K562 (cell line): Measurements from ENCODE around the gene NPHP3. TPM values are rescaled to one million over a fixed set of nuclear protein-coding genes. Genes with fewer than 3 reads are reported as not detected.

ENCODE experiments used
- ADNP ChIP-seq: fragments of 200-800 bp; sonication (Bioruptor generic); IDR thresholded peaks from 2 replicates; pipeline ENCODE4 v1.6.1; 2016; ENCODE audit warnings: missing genetic modification characterization, missing compliant biosample characterization
- ARID1B ChIP-seq: fragments of 450-650 bp; IDR thresholded peaks from 2 replicates; pipeline ENCODE4 v1.6.1; 2016; ENCODE audit warnings: antibody characterized with exemption, mild to moderate bottlenecking, inconsistent platforms
- BCL6 ChIP-seq: fragments of 250-450 bp; sonication (Bioruptor Pico); IDR thresholded peaks from 2 replicates; pipeline ENCODE4 v1.4.0; 2020
- BRD4 ChIP-seq: fragments of 200-600 bp; sonication (generic); IDR thresholded peaks from 2 replicates; pipeline ENCODE4 v1.6.1; 2017; ENCODE audit warnings: inconsistent platforms
- EGR1 ChIP-seq: fragments of 450-650 bp; conservative IDR thresholded peaks from 2 replicates; pipeline ENCODE4 v1.6.1; 2017; ENCODE audit warnings: mild to moderate bottlenecking
- ETV5 ChIP-seq: sonication (generic); formaldehyde crosslinking; IDR thresholded peaks from 2 replicates; pipeline ENCODE4 v1.4.0; 2020; ENCODE audit warnings: low read depth, mild to moderate bottlenecking, missing genetic modification reagents
- FOXJ2 ChIP-seq: fragments of 200-800 bp; sonication (Bioruptor generic); IDR thresholded peaks from 2 replicates; pipeline ENCODE4 v1.6.1; 2016; ENCODE audit warnings: missing genetic modification characterization, missing compliant biosample characterization
- HOXB6 ChIP-seq: fragments of 250-450 bp; sonication (Bioruptor Pico); IDR thresholded peaks from 2 replicates; pipeline ENCODE4 v1.5.1; 2022; ENCODE audit warnings: mild to moderate bottlenecking, borderline replicate concordance
- POU5F1 ChIP-seq: fragments of 150-350 bp; IDR thresholded peaks from 2 replicates; pipeline ENCODE4 v1.6.1; 2014; ENCODE audit warnings: borderline replicate concordance, low read length, low read depth, mild to moderate bottlenecking; ENCODE audit not compliant: partially characterized antibody
- PTRF ChIP-seq: fragments of 450-650 bp; IDR thresholded peaks from 2 replicates; pipeline ENCODE4 v1.6.1; 2016; ENCODE audit warnings: mild to moderate bottlenecking, missing genetic modification characterization, missing compliant biosample characterization
- RB1 ChIP-seq: fragments of 450-650 bp; IDR thresholded peaks from 2 replicates; pipeline ENCODE4 v1.6.1; 2017; ENCODE audit warnings: low read depth, mild to moderate bottlenecking
- SOX6 ChIP-seq: fragments of 450-650 bp; IDR thresholded peaks from 2 replicates; pipeline ENCODE4 v1.6.1; 2014; ENCODE audit warnings: mild to moderate bottlenecking
- SRSF9 ChIP-seq: fragments of 200-400 bp; formaldehyde crosslinking; IDR thresholded peaks from 2 replicates; pipeline ENCODE4 v1.6.1; 2017; ENCODE audit warnings: low read depth, low read length, borderline replicate concordance
- STAT5A ChIP-seq: IDR thresholded peaks from 2 replicates; pipeline ENCODE4 v1.6.1; 2012; ENCODE audit warnings: low read length, inconsistent platforms, borderline replicate concordance
- STAT5B ChIP-seq: fragments of 250-450 bp; sonication (Bioruptor Pico); IDR thresholded peaks from 2 replicates; pipeline ENCODE4 v1.8.0; 2021; ENCODE audit warnings: mild to moderate bottlenecking, inconsistent platforms
- ZNF133 ChIP-seq: fragments of 250-450 bp; sonication (Bioruptor Pico); IDR thresholded peaks from 2 replicates; pipeline ENCODE4 v1.4.0; 2020; ENCODE audit warnings: mild to moderate bottlenecking
- ZNF197 ChIP-seq: fragments of 200-800 bp; sonication (Bioruptor generic); IDR thresholded peaks from 2 replicates; pipeline ENCODE4 v1.6.1; 2016; ENCODE audit warnings: low read depth, missing genetic modification characterization, missing compliant biosample characterization
- ZNF431 ChIP-seq: sonication (generic); formaldehyde crosslinking; IDR thresholded peaks from 2 replicates; pipeline ENCODE4 v1.8.0; 2022; ENCODE audit warnings: mild to moderate bottlenecking, missing genetic modification reagents
- ZNF551 ChIP-seq: fragments of 250-450 bp; sonication (Bioruptor Pico); IDR thresholded peaks from 2 replicates; pipeline ENCODE4 v1.5.0; 2021; ENCODE audit warnings: mild to moderate bottlenecking, moderate library complexity
- polyA plus RNA-seq, 8 experiments: library from polyadenylated mRNA; depleted of rRNA in 4 of 8; stranded (reverse) in 5 of 8; unstranded in 3 of 8; fragments of >200 nt; fragmentation: Nextera tagmentation in 2 of 8; fragmentation: Illumina TruSeq in 1 of 8; extraction: Ambion mirVana in 2 of 8; extraction: Trizol in 1 of 8; gene quantifications; 2 replicates each; pipeline versions ENCODE4 v1.2.1 to v1.2.3, GENCODE V29; 2011 to 2014; ENCODE audit warnings: inconsistent platforms in 1 of 8, missing spikeins in 1 of 8
- total RNA-seq, 7 experiments: library from RNA; depleted of rRNA in 6 of 7; stranded (reverse); fragments of >200 nt in 6 of 7; fragmentation: Illumina TruSeq in 2 of 7; extraction: Trizol in 2 of 7; gene quantifications; 2 replicates each; pipeline versions ENCODE4 v1.2.1 to v1.2.3, GENCODE V29; 2011 to 2021; ENCODE audit warnings: low replicate concordance in 1 of 7
- TF ChIP-seq, protein P1 (sequence below): sonication (generic); formaldehyde crosslinking; IDR thresholded peaks from 2 replicates; pipeline ENCODE4 v1.8.0; 2022; ENCODE audit warnings: mild to moderate bottlenecking, missing genetic modification reagents
- TF ChIP-seq, protein P2 (sequence below): sonication (generic); formaldehyde crosslinking; IDR thresholded peaks from 2 replicates; pipeline ENCODE4 v1.8.0; 2022; ENCODE audit warnings: mild to moderate bottlenecking, low read depth, missing genetic modification reagents
- TF ChIP-seq, protein P3 (sequence below): fragments of 250-450 bp; sonication (Bioruptor Pico); IDR thresholded peaks from 2 replicates; pipeline ENCODE4 v1.5.0; 2021
- TF ChIP-seq, protein P4 (sequence below): sonication (generic); formaldehyde crosslinking; IDR thresholded peaks from 2 replicates; pipeline ENCODE4 v1.8.1; 2023; ENCODE audit warnings: mild to moderate bottlenecking, missing genetic modification reagents
- TF ChIP-seq, protein P5 (sequence below): fragments of 250-450 bp; sonication (Bioruptor Pico); IDR thresholded peaks from 2 replicates; pipeline ENCODE4 v1.5.0; 2021

NPHP3 gene
- total and polyA plus RNA-seq, 9 of the 15 experiments (the other 6 are each of a cell fraction or from before 2014, with no cell fraction given): 0.62 to 13.2 (median 5.8) TPM

DNA sequence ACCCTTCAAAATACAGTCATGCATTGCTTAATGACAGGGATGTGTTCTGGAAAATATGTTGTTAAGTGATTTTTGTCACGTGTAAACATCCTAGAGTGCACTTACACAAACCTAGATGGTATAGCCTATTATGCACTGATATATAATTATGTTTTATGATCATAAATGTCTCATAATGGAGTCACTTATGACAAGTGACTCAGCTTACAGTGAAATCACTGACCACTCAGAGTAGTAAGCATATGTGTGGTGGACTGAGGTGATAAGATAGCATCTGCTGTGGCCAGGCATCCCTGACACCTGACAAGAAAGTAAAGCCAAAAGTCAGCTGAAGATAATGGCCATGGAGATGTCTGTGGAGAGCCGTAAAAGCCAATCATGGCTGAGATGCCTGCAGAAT lies 68.0 kb downstream of the NPHP3 start (continued):
- TF ChIP-seq, protein P1, sequence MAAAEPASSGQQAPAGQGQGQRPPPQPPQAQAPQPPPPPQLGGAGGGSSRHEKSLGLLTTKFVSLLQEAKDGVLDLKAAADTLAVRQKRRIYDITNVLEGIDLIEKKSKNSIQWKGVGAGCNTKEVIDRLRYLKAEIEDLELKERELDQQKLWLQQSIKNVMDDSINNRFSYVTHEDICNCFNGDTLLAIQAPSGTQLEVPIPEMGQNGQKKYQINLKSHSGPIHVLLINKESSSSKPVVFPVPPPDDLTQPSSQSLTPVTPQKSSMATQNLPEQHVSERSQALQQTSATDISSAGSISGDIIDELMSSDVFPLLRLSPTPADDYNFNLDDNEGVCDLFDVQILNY (CRISPR knock-in tag): no peak
- no peak for TF ChIP-seq RB1
- TF ChIP-seq EGR1: no peak
- no peak for TF ChIP-seq ZNF133 (CRISPR knock-in tag)
- no peak for TF ChIP-seq HOXB6 (CRISPR knock-in tag)
- peak; percentile 24; the same call in 1 of the 2 replicates for TF ChIP-seq STAT5A
- no peak for TF ChIP-seq ZNF551 (CRISPR knock-in tag)
- TF ChIP-seq ZNF197 (CRISPR knock-in tag): peak; percentile 58; the same call in 1 of the 2 replicates
- no peak for TF ChIP-seq ZNF431 (CRISPR knock-in tag)
- TF ChIP-seq ADNP: no peak
- TF ChIP-seq BRD4: no peak
- TF ChIP-seq STAT5B: no peak
- no peak for TF ChIP-seq SRSF9
- TF ChIP-seq, protein P2, sequence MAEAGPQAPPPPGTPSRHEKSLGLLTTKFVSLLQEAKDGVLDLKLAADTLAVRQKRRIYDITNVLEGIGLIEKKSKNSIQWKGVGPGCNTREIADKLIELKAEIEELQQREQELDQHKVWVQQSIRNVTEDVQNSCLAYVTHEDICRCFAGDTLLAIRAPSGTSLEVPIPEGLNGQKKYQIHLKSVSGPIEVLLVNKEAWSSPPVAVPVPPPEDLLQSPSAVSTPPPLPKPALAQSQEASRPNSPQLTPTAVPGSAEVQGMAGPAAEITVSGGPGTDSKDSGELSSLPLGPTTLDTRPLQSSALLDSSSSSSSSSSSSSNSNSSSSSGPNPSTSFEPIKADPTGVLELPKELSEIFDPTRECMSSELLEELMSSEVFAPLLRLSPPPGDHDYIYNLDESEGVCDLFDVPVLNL: no peak
- TF ChIP-seq, protein P3, sequence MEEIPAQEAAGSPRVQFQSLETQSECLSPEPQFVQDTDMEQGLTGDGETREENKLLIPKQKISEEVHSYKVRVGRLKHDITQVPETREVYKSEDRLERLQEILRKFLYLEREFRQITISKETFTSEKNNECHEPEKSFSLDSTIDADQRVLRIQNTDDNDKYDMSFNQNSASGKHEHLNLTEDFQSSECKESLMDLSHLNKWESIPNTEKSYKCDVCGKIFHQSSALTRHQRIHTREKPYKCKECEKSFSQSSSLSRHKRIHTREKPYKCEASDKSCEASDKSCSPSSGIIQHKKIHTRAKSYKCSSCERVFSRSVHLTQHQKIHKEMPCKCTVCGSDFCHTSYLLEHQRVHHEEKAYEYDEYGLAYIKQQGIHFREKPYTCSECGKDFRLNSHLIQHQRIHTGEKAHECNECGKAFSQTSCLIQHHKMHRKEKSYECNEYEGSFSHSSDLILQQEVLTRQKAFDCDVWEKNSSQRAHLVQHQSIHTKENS (CRISPR knock-in tag): no peak
- peak; percentile 67 for TF ChIP-seq ARID1B
- no peak for TF ChIP-seq FOXJ2
- TF ChIP-seq POU5F1: no peak
- TF ChIP-seq ETV5 (CRISPR knock-in tag): no peak
- TF ChIP-seq, protein P4, sequence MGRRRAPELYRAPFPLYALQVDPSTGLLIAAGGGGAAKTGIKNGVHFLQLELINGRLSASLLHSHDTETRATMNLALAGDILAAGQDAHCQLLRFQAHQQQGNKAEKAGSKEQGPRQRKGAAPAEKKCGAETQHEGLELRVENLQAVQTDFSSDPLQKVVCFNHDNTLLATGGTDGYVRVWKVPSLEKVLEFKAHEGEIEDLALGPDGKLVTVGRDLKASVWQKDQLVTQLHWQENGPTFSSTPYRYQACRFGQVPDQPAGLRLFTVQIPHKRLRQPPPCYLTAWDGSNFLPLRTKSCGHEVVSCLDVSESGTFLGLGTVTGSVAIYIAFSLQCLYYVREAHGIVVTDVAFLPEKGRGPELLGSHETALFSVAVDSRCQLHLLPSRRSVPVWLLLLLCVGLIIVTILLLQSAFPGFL (CRISPR knock-in tag): no peak
- peak; percentile 73; the same call in 1 of the 2 replicates for TF ChIP-seq BCL6
- TF ChIP-seq SOX6: no peak
- TF ChIP-seq, protein P5, sequence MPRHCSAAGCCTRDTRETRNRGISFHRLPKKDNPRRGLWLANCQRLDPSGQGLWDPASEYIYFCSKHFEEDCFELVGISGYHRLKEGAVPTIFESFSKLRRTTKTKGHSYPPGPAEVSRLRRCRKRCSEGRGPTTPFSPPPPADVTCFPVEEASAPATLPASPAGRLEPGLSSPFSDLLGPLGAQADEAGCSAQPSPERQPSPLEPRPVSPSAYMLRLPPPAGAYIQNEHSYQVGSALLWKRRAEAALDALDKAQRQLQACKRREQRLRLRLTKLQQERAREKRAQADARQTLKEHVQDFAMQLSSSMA (CRISPR knock-in tag): no peak
- TF ChIP-seq PTRF (tag): peak; percentile 66; the same call in 1 of the 2 replicates
